GM23248 (cell line): ENCODE measurements around the gene KIF16B.

Experiments used
- EZH2 ChIP-seq: fragments of 200-600 bp; sonication (generic); IDR thresholded peaks from 2 replicates; pipeline ENCODE4 v1.6.1; 2018; ENCODE audit warnings: antibody characterized with exemption, mild to moderate bottlenecking; ENCODE audit not compliant: insufficient read depth, poor library complexity, severe bottlenecking
- EZH2phosphoT487 ChIP-seq: fragments of 200-600 bp; sonication (generic); IDR thresholded peaks from 2 replicates; pipeline ENCODE4 v1.6.1; 2018; ENCODE audit warnings: antibody characterized with exemption, moderate library complexity, mild to moderate bottlenecking, low read depth; ENCODE audit not compliant: insufficient read depth

- TF ChIP-seq EZH2 (no peak), EZH2phosphoT487 (no peak)
Measured at GRCh38 chr20:16397086-16397485, 176.2 kb downstream of the KIF16B start.
